ENCODE measurements around the gene NOP53.
"Not testable (repeated sequence)": the region's sequence is repeated elsewhere in the genome, so short reads cannot be mapped to it uniquely, and the experiment has no call there.

NOP53 gene

DNA sequence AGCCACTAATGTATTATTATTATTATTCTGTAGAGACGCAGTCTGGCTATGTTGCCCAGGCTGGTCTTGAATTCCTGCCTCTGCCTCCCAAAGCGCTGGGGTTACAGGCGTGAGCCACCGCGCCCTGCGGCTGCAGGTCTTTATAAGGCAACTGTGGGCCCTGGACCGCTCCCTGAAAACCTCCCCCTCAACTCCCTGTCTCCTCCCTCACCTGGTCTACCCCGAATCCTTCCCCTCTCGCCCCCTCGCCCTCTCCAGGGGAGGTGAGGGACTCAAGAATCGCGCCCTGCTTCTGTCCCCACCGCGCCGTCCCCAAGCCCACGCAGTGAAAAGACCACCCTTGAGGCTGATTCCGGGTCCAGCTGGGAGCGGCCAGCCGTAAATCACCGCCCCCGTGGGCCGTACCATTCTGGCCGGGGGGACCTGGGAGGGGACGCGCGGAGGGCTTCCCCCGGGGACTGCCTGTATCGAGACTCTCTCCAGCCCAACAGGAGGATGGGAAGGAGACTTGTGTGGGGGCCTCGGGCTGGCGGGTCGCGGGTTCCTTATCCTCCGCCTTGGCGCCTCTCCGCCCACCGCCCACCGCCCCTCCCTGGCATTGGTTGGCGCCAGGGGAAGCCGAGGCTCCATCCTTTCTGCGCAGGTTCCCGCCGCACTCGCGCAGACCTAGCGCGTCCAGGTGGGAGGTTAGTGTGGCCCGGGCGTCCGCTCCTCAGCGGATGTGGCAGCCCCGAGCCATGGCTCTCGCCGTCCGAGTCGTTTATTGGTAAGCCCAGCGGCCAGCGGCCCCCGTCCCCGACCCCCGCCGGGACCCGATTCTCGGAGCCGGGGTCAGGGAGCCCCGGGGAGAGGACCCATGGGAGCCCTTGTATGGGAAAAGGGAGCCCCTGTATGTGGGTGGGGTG lies 33.0 kb downstream of the NOP53 start, which contains the start of gene SELENOW:
SELENOW (plus strand) TSS at position 655 of the 905 bp plus-strand sequence; CDS start at position 738, 83 bp downstream.
- peak; percentile 75 to 85 for DNase-seq

DNA sequence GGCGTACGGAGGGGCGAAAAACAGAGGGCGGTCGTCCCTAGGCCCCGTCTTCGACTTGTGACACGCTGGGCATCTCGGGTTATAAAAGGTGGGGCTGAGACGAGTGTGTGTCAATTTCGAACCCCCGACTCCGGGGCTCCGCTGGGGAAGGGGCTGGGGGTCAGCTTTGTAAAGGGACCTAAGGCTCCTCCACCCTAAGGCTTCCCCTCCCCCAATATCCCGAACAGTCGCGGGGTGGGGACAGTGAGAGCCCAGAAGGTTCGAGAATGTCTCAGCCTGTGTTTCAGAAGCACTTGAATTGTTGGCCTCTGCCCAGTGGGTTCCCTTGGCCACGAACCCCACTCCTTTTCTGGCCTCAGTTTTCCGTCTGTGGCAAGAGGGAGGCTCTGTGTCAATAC lies 33.6 kb downstream of the NOP53 start:
- DNase-seq = peak in 1 of 2 donors; percentile 24

DNA sequence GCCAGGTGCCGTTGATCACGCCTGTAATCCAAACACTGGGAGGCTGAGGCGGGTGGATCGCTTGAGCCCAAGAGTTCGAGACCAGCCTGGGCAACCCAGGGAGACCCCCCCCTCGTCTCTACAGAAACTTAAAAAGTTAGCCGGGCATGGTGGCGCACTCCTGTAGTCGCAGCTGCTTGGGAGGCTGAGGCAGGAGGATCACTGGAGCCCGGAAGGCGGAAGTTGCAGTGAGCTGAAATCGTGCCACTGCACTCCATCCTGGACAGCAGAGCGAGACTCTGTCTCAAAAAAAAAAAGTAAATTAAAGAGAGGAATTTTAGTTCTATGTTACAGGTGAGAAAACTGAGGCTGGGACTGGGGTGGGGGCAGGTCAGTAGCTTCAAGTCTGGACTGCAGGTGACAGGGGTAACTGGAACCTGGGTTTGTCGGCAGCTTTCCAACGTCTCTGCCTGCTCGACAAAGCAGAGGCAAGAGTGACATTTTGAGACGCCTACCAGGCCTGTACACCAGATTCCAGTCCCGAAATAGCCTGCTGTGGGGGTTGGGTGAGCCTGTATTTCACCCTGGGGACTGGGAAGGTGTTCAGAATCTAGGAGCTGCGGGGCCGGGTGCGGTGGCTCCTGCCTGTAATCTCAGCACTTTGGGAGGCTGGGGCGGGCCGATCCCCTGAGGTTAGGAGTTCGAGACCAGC lies 34.3 kb downstream of the NOP53 start:
- DNase-seq = no peak

- no peak for DNase-seq
These were observed 34.8 kb downstream of the NOP53 start for GRCh38 chr19:47780215-47780551.

- DNase-seq = no peak
These were observed 36.4 kb downstream of the NOP53 start for GRCh38 chr19:47781590-47782262.

DNA sequence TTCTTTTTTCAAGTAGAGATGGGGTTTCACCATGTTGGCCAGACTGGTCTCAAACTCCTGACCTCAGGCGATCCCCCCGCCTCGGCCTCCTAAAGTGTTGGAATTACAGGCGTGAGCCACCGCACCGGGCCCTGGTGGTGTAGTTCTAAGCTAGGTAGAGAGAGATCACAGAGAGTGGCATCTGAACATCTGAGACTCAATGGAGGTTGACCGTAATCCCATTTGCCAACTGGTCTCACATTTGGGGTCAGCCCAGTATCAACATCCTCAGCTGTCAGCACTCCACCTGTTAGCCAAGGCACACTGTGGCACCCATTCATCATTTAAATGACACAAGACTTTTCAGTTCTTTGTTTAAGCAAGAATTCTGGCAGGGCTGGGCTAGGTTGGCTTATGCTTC lies 41.2 kb downstream of the NOP53 start:
- DNase-seq = no peak

GRCh38 chr19:47787307-47787706 lies 42.0 kb downstream of the NOP53 start:
- DNase-seq = not testable (repeated sequence)

GRCh38 chr19:47789811-47790210 lies 44.5 kb downstream of the NOP53 start:
- DNase-seq = not testable (repeated sequence)

- DNase-seq = peak; percentile 75 to 78
These were observed 45.1 kb downstream of the NOP53 start for GRCh38 chr19:47790398-47790814.

- DNase-seq = no peak
These were observed 47.3 kb downstream of the NOP53 start for GRCh38 chr19:47792616-47793015.

DNA sequence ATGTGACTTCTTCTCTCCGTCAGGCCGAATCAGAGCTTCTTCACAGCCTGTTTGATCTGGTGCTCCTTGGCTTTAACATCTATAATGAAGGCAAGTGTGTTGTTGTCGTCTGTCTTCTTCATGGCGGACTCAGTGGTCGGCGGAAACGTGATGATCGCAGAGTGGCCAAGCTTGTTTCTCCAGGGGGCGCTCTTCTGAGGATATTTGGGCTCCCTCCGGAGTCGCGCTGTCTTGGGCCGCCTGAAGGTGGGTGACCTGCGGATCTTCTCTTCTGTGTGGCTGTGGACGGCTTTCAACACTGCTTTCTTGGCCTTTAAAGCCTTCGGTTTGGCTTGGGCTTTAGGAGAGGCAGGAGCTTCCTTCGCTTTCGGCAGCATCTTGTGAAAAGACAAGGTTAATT lies 49.2 kb downstream of the NOP53 start:
- no peak for DNase-seq

GRCh38 chr19:47796785-47797184 lies 51.4 kb downstream of the NOP53 start:
- no peak for DNase-seq

GRCh38 chr19:47797996-47798903 lies 52.9 kb downstream of the NOP53 start:
- DNase-seq = no peak

DNA sequence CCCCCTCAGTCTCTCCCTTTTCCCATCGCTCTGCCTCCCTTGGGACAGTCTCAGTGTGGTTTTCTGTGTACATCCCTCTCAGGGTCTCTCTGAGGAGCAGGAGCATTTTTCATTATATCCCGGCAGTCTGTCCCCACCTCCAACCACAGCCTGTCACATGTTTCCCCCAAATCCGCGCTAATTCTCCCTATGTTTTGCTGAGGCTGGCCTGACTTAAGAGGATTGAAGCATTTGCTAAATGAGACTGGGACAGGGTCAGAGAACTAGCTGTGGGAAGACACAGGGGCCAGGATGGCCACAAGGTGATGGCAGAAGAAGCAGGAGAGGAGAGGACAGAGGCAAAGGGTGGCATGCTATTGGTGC lies 53.5 kb downstream of the NOP53 start:
- DNase-seq = no peak

GRCh38 chr19:47801270-47801669 lies 55.9 kb downstream of the NOP53 start:
- no peak for DNase-seq

DNA sequence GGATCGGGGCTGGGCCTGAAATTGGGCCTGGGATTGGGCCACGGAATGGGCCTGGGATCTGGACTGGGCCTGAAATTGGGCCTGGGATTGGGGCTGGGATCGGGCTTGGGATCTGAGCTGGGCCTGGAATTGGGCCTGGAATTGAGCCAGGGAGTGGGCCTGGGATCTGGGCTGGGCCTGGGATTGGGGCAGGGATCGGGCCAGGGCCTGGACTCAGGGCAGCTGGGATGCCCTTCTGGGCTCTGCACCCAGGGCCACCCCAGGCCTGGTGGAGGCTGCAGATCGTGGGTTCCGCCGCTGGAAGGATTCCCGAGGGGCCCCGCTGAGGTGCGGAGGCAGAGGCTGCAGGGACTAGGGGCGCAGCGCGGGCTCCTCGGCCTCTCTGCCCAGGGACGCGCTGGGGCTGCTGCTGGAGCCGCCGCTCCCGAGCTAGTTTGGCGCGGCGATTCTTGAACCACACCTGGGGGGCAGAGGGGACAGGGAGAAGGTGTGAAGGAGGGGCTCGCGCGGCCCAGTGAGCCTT lies 57.2 kb downstream of the NOP53 start:
- no peak for DNase-seq

DNA sequence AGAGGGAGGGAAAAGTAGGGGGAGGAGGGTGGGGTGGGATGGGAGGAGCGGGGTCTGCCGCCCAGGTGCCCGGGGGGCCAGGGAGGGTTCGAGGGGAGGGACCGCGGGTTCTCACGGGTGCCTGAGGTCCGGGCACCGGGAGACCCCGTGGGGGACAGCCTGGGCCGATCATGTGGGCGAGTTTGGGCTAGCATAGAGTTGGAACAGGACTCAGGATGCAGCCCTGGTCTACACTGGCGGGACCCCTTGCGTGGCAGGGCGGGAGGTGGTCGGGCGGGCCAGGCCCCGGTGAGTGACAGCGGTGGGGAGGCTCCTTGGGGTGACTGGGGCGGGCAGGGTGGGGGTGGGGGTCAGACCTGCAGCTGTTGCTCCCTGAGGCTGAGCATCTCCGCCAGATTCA lies 57.8 kb downstream of the NOP53 start:
- not testable (repeated sequence) for DNase-seq

DNA sequence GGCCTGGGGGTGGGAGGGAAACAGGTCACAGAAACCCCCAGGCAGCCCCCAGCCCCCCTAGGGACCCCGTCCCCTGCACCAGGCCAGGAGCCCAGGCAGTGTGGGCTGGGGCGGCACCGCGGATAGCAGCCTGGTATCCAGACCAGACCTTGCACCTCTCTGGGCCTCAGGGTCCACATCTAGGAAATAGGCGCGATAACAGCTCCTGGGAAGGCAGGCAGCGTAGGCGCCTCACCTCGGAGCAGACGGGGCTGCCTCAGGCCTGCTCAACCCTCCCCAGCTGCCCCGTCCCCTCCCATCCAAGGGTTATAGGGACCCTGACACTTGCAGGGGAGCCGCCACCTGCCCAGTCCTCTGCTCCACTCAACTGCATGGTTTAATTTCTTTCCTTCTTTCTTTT lies 58.3 kb downstream of the NOP53 start:
- not testable (repeated sequence) for DNase-seq

- not testable (repeated sequence) for DNase-seq
These were observed 59.1 kb downstream of the NOP53 start, which contains the start of gene TPRX1 for GRCh38 chr19:47804451-47804850. Gene TPRX1 (minus strand): TSS chr19:47804551. CDS start chr19:47804539, 12 bp downstream.

- no peak for DNase-seq
These were observed 60.0 kb downstream of the NOP53 start for GRCh38 chr19:47805313-47805712.

- no peak for DNase-seq
These were observed 61.1 kb downstream of the NOP53 start for GRCh38 chr19:47806435-47806834.
